ENCODE results near the gene ACTG2. TPM values are rescaled to one million over a fixed set of nuclear protein-coding genes. Genes with fewer than 3 reads are reported as not detected.
A peak's percentile ranks its signal among the peaks of the same experiment; 100 is the strongest.

Gene ACTG2
- 100 to 1,000 TPM in 1 of 3 donors, 10 to 100 TPM in 1, 1 to 10 TPM in 1; 3.8 to 108 (median 54.6) TPM for total RNA-seq

DNA sequence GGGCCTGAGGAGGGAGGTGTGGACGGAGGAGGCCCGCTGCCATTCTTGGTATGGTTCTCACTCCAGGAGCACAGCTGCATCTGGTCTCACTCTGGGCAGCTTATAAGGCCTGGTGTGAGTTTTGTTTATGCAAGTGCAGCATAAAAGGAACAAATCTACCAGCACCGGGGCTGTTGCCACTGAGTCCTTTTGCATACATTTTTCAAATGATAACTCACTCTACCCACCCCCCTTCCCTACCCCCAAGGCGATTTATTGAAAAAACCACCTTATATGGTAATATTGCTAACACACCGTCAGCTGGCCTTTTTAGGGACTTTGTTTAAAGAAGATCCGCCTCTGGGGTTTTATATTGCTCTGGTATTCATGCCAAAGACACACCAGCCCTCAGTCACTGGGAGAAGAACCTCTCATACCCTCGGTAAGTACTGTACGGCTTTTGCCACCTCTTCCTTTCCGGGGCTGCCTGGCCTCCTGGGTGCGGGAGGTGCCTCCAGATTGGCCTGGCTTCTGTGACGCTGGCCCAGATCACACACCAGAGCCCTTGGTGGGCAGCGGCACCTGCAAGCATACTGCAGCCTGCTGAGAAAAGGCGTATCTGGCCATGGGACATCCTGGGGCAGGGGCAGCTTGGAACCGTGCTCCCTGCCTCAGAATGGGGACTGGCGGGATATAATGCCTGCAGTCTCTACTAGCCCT is at the start of gene ACTG2:
TSS of gene ACTG2 (plus strand) at position 378 of the 699 bp plus-strand sequence. CDS start 8,304 bp downstream, outside the sequence.
- H3K4me1 ChIP-seq, result peaks cover 0 to 8% of the 10 kb centered on the region in 2 donors
- DNase-seq (ENCODE audit: low spot score in 2 of 2), result peak in 1 of 2 donors; percentile 54
- peak within 1 kb of the TSS; percentile 14 to 59 (median 42) for H3K4me3 ChIP-seq
- intact Hi-C loops (cut with DNase I; ENCODE audit: low total_unique reads), result no loop called here
- no peaks in the 10 kb centered on the region for H3K9me3 ChIP-seq
- TF ChIP-seq, protein P1, sequence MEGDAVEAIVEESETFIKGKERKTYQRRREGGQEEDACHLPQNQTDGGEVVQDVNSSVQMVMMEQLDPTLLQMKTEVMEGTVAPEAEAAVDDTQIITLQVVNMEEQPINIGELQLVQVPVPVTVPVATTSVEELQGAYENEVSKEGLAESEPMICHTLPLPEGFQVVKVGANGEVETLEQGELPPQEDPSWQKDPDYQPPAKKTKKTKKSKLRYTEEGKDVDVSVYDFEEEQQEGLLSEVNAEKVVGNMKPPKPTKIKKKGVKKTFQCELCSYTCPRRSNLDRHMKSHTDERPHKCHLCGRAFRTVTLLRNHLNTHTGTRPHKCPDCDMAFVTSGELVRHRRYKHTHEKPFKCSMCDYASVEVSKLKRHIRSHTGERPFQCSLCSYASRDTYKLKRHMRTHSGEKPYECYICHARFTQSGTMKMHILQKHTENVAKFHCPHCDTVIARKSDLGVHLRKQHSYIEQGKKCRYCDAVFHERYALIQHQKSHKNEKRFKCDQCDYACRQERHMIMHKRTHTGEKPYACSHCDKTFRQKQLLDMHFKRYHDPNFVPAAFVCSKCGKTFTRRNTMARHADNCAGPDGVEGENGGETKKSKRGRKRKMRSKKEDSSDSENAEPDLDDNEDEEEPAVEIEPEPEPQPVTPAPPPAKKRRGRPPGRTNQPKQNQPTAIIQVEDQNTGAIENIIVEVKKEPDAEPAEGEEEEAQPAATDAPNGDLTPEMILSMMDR (IDR thresholded peaks at IDR 0.05), result no peak
- peak in 1 of 3 donors; percentile 10 for TF ChIP-seq POLR2AphosphoS5 (IDR thresholded peaks at IDR 0.05)
- peak within 1 kb of the TSS; percentile 86 to 87 for H3K27ac ChIP-seq
- no peaks in the 10 kb centered on the region for H3K36me3 ChIP-seq
- no peaks in the 10 kb centered on the region for H3K27me3 ChIP-seq

DNA sequence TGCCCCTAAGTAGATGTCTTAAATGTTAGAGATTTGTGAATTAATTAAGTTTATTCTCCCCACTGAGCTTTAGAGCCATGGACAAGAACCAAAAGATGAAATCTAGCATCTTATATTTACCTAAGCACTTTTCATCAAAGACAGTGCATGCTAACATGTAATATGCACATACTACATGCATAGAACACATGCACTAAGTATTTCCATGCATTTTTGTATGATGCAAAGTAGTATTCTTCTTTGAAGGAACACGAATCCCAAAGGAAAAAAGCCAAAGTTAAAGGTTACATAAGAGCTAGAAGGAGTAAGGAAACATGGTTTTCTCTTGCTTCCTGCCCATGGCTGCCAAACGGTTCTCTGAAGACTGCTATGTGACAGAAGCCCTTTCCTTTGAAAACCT is 48.7 kb upstream of the ACTG2 start:
- H3K9me3 ChIP-seq, result no peaks in the 10 kb centered on the region
- no peak overlapping the region for H3K4me3 ChIP-seq
- H3K27me3 ChIP-seq, result no peaks in the 10 kb centered on the region
- intact Hi-C loops (cut with DNase I; ENCODE audit: low total_unique reads), result no loop called here
- H3K36me3 ChIP-seq, result no peaks in the 10 kb centered on the region
- no peak for TF ChIP-seq POLR2AphosphoS5 (IDR thresholded peaks at IDR 0.05)
- TF ChIP-seq POLR2A (IDR thresholded peaks at IDR 0.05), result no peak
- TF ChIP-seq, protein P1 (IDR thresholded peaks at IDR 0.05), result no peak
- H3K27ac ChIP-seq, result no peak overlapping the region
- DNase-seq (ENCODE audit: low spot score in 2 of 2), result no peak
- H3K4me1 ChIP-seq, result no peaks in the 10 kb centered on the region

DNA sequence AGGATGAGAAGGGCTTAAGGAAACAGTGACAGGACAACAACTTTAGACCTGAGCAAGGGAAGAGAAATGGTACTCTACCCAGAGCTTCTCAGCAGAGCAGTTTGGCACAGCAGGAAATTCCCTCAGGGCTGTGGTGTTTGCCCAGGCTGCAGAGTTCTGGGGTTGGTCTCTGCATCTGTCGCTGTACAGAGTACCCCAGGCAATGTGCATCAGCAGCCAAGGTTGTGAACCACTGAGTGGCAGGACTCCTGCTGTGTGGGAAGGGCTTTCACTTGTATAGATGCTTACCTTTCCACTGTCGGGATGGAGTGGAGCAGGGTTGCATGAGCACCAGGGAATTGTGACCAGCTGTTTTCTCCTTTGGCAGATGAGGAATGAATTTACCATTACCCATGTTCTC is 42.8 kb upstream of the ACTG2 start:
- no peak overlapping the region for H3K27ac ChIP-seq
- intact Hi-C loops (cut with DNase I; ENCODE audit: low total_unique reads), result no loop called here
- H3K36me3 ChIP-seq, result peaks cover 5% of the 10 kb centered on the region
- no peaks in the 10 kb centered on the region for H3K9me3 ChIP-seq
- H3K4me1 ChIP-seq, result no peaks in the 10 kb centered on the region
- no peak for DNase-seq (ENCODE audit: low spot score in 2 of 2)
- no peak overlapping the region for H3K4me3 ChIP-seq
- H3K27me3 ChIP-seq, result no peaks in the 10 kb centered on the region
- TF ChIP-seq, protein P1 (IDR thresholded peaks at IDR 0.05), result no peak

DNA sequence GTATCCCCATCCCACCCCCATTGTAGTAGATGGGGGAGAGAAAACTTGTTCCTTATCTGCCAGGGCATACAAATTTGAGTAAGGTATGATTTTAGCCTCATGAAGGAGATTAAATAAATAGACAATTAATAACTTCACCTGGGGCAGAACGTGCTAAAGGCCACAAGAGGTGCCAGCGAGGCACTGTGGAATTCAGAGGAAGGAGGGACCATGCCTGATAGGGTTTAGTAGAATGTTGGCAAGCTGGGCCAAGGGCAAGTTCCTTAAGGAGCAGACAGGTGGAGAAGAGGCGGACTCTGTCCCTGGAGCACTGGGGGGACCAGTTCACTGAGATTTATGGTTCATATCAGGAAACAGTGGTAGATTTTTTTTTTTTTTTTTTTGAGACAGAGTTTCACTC is 41.5 kb upstream of the ACTG2 start:
- Histone ChIP-seq H3K27ac (no peak overlapping the region), H3K36me3 (peaks cover 5% of the 10 kb centered on the region), H3K4me3 (no peak overlapping the region), H3K9me3 (no peaks in the 10 kb centered on the region), H3K4me1 (no peaks in the 10 kb centered on the region), H3K27me3 (no peaks in the 10 kb centered on the region)
- DNase-seq (ENCODE audit: low spot score in 2 of 2), result no peak
- intact Hi-C loops (cut with DNase I; ENCODE audit: low total_unique reads), result no loop called here
- no peak for TF ChIP-seq POLR2AphosphoS5 (IDR thresholded peaks at IDR 0.05)
- TF ChIP-seq, protein P1 (IDR thresholded peaks at IDR 0.05), result peak in 1 of 3 donors; percentile 14

DNA sequence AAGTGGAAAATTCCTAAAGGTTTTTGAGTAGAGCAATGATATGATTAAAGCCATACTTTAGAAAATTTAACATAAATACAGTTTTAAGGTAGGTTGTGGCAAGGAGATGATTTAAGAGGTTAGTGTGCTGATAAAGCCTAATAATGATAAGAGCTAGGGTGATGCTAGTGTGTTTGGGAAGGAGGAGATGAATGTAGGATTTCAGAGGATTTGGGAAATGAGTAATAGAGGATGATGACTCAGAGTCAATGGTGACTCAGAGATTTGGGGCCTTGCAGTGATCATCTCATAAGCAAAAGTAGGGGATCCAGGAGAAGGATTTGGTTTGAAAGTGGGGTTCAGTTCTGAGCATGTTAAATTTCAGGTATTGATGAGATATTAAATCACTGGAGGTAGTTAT is 40.8 kb upstream of the ACTG2 start:
- Histone ChIP-seq H3K27ac (no peak overlapping the region), H3K9me3 (no peaks in the 10 kb centered on the region), H3K27me3 (no peaks in the 10 kb centered on the region), H3K4me3 (no peak overlapping the region), H3K36me3 (peaks cover 5% of the 10 kb centered on the region), H3K4me1 (no peaks in the 10 kb centered on the region)
- DNase-seq (ENCODE audit: low spot score in 2 of 2), result no peak
- intact Hi-C loops (cut with DNase I; ENCODE audit: low total_unique reads), result no loop called here
- TF ChIP-seq POLR2A (IDR thresholded peaks at IDR 0.05), result no peak
- TF ChIP-seq, protein P1 (IDR thresholded peaks at IDR 0.05), result no peak
- no peak for TF ChIP-seq POLR2AphosphoS5 (IDR thresholded peaks at IDR 0.05)

All from breast epithelium (tissue), 4 donors.